ENCODE results near the gene SLC30A3.
"Not testable (repeated sequence)": the region's sequence is repeated elsewhere in the genome, so short reads cannot be mapped to it uniquely, and the experiment has no call there.

Gene SLC30A3

GRCh38 chr2:27262379-27263286, at the start of gene SLC30A3:
Gene SLC30A3, minus strand, starts transcription at chr2:27263047. Its CDS starts 141 bp downstream, at chr2:27262906.
- no peak for DNase-seq

- DNase-seq = no peak
These were observed 49.3 kb upstream of the SLC30A3 start for GRCh38 chr2:27312152-27312551.

GRCh38 chr2:27309651-27310050, 46.8 kb upstream of the SLC30A3 start:
- no peak for DNase-seq

GRCh38 chr2:27308359-27308881, 45.6 kb upstream of the SLC30A3 start, which contains the start of gene UCN:
Gene UCN, minus strand, starts transcription at chr2:27308445. Its CDS starts 550 bp downstream, at chr2:27307895.
- DNase-seq = no peak

GRCh38 chr2:27307545-27308358, 44.9 kb upstream of the SLC30A3 start:
- no peak for DNase-seq

- DNase-seq = no peak
These were observed 44.4 kb upstream of the SLC30A3 start for GRCh38 chr2:27307287-27307544.

GRCh38 chr2:27306573-27307286, 43.9 kb upstream of the SLC30A3 start:
- no peak for DNase-seq

- no peak for DNase-seq
These were observed 43.3 kb upstream of the SLC30A3 start for GRCh38 chr2:27306136-27306535.

- DNase-seq = no peak
These were observed 42.7 kb upstream of the SLC30A3 start for GRCh38 chr2:27305516-27305915.

- no peak for DNase-seq
These were observed 41.8 kb upstream of the SLC30A3 start for GRCh38 chr2:27304488-27305240.

GRCh38 chr2:27303093-27304025, 40.5 kb upstream of the SLC30A3 start:
- peak; percentile 57 for DNase-seq

- not testable (repeated sequence) for DNase-seq
These were observed 37.8 kb upstream of the SLC30A3 start for GRCh38 chr2:27300606-27301005.

GRCh38 chr2:27298391-27299080, 35.7 kb upstream of the SLC30A3 start:
- DNase-seq = no peak

GRCh38 chr2:27297195-27297594, 34.3 kb upstream of the SLC30A3 start:
- DNase-seq = no peak

GRCh38 chr2:27296481-27296880, 33.6 kb upstream of the SLC30A3 start:
- no peak for DNase-seq

GRCh38 chr2:27294928-27295327, 32.1 kb upstream of the SLC30A3 start:
- no peak for DNase-seq

- DNase-seq = no peak
These were observed 29.0 kb upstream of the SLC30A3 start for GRCh38 chr2:27291865-27292264.

- no peak for DNase-seq
These were observed 27.7 kb upstream of the SLC30A3 start for GRCh38 chr2:27290549-27290948.

- no peak for DNase-seq
These were observed 25.8 kb upstream of the SLC30A3 start for GRCh38 chr2:27288610-27289009.

- no peak for DNase-seq
These were observed 22.6 kb upstream of the SLC30A3 start for GRCh38 chr2:27285481-27285880.

GRCh38 chr2:27284996-27285395, 22.1 kb upstream of the SLC30A3 start:
- no peak for DNase-seq
